H4 (cell line): Measurements from ENCODE around the gene GZMA. TPM values are rescaled to one million over a fixed set of nuclear protein-coding genes. Genes with fewer than 3 reads are reported as not detected.

Experiments used
- DNase-seq: peaks from one replicate; pipeline ENCODE4 v3.0.0-alpha.2; 2015; ENCODE audit warnings: low spot score
- total RNA-seq: library from RNA; depleted of rRNA; stranded (reverse); fragments of >200 nt; shearing (Covaris generic); gene quantifications from 2 replicates; pipeline ENCODE4 v1.2.3, GENCODE V29; 2014; rRNA removed

GZMA gene
- total RNA-seq, 1 experiment from 2014 or later: not detected

- DNase-seq: no peak
Measured at GRCh38 chr5:55108661-55109060, 6.2 kb downstream of the GZMA start.

GRCh38 chr5:55110217-55110616, 7.8 kb downstream of the GZMA start:
- DNase-seq: no peak

GRCh38 chr5:55113327-55113726, 10.9 kb downstream of the GZMA start:
- DNase-seq: no peak

GRCh38 chr5:55114061-55114460, 11.6 kb downstream of the GZMA start:
- DNase-seq: no peak

GRCh38 chr5:55123365-55123764, 20.9 kb downstream of the GZMA start:
- no peak for DNase-seq

- DNase-seq: no peak
Measured at GRCh38 chr5:55134053-55134722, 31.7 kb downstream of the GZMA start.

GRCh38 chr5:55136521-55136920, 34.1 kb downstream of the GZMA start:
- no peak for DNase-seq

- DNase-seq: no peak
Measured at GRCh38 chr5:55140908-55141665, 38.6 kb downstream of the GZMA start.

GRCh38 chr5:55141945-55142690, 39.7 kb downstream of the GZMA start:
- no peak for DNase-seq

- no peak for DNase-seq
Measured at GRCh38 chr5:55143624-55144023, 41.2 kb downstream of the GZMA start.

GRCh38 chr5:55146080-55146479, 43.6 kb downstream of the GZMA start:
- no peak for DNase-seq

- peak; percentile 82 for DNase-seq
Measured at GRCh38 chr5:55146543-55147151, 44.2 kb downstream of the GZMA start.

- DNase-seq: no peak
Measured at GRCh38 chr5:55149308-55149795, 46.9 kb downstream of the GZMA start.

- peak; percentile 54 for DNase-seq
Measured at GRCh38 chr5:55151923-55152842, 49.7 kb downstream of the GZMA start.

GRCh38 chr5:55154873-55155272, 52.4 kb downstream of the GZMA start:
- no peak for DNase-seq

Other genes starting within 250 kb of the GZMA start
- not detected in 2 replicates for gene ESM1, start 117.1 kb upstream of the GZMA start, total RNA-seq
- gene GZMK, start 78.4 kb upstream of the GZMA start, total RNA-seq: not detected in 2 replicates
- gene GPX8, start 57.5 kb downstream of the GZMA start, total RNA-seq: 129 and 152 TPM in 2 replicates
- not detected in 2 replicates for gene CDC20B, start 70.5 kb downstream of the GZMA start, total RNA-seq
- 0.21 and 0.48 TPM in 2 replicates for gene MCIDAS, start 124.7 kb downstream of the GZMA start, total RNA-seq
- gene CCNO, start 131.0 kb downstream of the GZMA start, total RNA-seq: 1.4 and 2.4 TPM in 2 replicates
- gene DHX29, start 205.0 kb downstream of the GZMA start, total RNA-seq: 22.6 and 26.8 TPM in 2 replicates
- 95.0 and 125 TPM in 2 replicates for gene MTREX, start 205.3 kb downstream of the GZMA start, total RNA-seq